Measurements from ENCODE around the gene GRIA4. TPM values are rescaled to one million over a fixed set of nuclear protein-coding genes. Genes with fewer than 3 reads are reported as not detected.

The GRIA4 gene
- total RNA-seq, 2 donors from 2014 or later: not detected

DNA sequence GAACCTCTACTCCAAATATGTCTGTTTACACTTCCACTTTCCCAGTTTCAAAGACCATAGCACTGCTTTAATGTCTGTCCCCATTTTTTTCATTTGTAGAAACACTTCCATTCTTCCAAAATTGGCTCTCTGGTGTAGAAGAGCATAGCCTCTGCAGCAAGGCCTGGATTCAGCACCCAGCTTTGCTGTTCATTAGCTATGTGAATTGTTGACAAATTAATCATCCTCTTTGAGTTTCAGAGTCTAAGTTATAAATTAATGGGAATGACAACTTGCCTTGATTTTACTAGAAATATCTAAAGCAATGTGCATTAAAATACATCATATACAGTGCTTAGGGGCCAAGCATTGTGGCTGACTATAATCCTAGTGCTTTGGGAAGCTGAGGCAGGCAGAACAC is 22.4 kb downstream of the GRIA4 start:
- intact Hi-C loops (cut with DNase I): no loop called here
- DNase-seq: no peak
- ATAC-seq: no peak

GRCh38 chr11:105635466-105635865 is 25.6 kb downstream of the GRIA4 start:
- ATAC-seq (no peak), DNase-seq (no peak)
- intact Hi-C loops (cut with DNase I): no loop called here

- intact Hi-C loops (cut with DNase I): no loop called here
- ATAC-seq: no peak
- DNase-seq: no peak
Observed at GRCh38 chr11:105636496-105636895, 26.6 kb downstream of the GRIA4 start.

GRCh38 chr11:105639527-105639926 is 29.7 kb downstream of the GRIA4 start:
- intact Hi-C loops (cut with DNase I): no loop called here
- DNase-seq: no peak
- ATAC-seq: no peak

GRCh38 chr11:105641433-105641832 is 31.6 kb downstream of the GRIA4 start:
- ATAC-seq (no peak), DNase-seq (no peak)
- intact Hi-C loops (cut with DNase I): no loop called here

- DNase-seq: no peak
- no peak for ATAC-seq
- intact Hi-C loops (cut with DNase I): no loop called here
Observed at GRCh38 chr11:105642870-105643269, 33.0 kb downstream of the GRIA4 start.

DNA sequence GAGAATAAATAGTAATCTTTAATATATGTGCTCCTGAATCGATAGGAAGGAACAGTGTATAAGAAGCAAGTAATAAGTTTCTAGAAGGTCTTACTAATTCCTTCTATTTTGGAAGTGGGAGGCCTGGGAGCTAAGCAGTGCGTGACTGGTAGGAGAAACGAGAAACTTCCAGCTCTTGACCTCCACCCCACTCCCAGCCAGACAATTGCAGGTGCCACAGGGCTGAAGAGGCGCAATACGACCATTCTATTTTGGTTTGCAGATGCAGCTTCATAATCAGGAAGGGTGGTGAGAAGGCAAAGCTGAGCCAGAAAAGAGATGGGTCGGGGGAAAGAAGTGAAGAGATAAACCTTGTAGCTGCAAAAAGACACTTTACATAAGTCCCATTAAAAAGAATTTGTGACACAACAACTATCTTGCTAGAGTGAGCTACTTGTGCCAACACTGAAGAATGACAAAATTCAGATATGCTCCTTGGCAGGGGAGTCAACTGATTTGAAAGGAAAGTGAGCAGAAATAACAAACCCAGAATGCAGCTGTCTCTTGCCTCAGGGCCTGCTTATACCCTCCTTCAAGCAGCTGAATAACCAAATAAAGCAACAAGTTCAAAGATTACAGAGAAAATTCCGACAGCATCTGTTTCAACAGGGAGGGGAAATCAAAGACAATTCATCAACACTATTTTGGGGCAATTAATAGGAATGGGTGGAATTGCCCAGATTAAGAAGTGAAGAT is 35.1 kb downstream of the GRIA4 start:
- DNase-seq: no peak
- ATAC-seq: no peak
- intact Hi-C loops (cut with DNase I): no loop called here

DNA sequence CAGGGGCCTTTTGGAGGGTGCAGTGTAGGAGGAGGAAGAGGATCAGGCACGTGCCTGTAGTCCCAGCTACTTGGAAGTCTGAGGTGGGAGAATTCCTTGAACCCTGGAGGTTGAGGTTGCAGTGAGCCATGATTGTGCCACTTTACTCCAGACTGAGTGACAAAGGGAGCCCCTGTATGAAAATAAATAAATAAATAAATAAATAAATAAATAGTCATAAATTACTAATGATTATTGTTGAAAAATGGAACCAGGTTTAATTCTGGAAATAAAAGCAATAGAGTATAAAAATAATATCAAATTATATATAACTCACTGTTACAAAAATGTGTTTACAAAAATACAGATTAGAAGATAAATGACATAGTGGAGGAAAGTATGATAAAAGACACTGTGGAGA is 37.9 kb downstream of the GRIA4 start:
- DNase-seq (no peak), ATAC-seq (no peak)
- intact Hi-C loops (cut with DNase I): no loop called here

DNA sequence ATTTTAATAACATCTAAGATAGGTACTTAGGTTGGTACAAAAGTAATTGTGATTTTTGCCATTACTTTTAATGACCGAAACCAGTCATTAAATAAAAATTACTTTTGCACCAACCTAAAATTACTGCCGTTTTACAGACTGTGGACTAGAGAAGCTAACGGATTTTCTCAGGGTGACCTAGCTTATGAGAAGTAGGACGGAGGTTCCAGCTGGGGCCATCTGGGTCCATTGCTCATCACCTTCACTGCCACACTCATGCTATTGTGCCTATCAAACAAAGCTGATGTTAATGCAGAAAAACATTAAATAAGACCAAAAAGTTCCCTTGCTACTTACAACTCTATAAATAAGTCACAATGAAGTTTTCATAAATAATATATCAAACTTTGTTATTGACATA is 38.9 kb downstream of the GRIA4 start:
- intact Hi-C loops (cut with DNase I): no loop called here
- DNase-seq: no peak
- no peak for ATAC-seq

DNA sequence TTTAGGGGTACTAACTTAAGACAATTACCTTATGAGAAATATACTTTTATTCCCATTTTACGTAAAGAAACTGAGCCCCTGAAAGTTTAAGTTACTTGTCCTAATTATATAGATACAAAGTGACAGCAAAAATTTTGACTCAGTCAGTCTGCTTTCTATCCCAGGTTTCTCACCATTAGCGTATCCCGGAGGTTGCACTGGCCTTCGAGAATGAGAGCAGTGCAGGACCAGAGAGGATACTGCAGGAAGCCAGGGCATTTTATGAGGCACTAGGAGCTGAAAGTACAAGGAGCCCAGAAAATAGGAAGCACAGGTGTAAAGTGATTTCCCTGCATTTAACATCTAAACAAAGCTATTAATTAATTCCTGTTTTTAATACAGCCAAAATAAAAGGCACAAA is 55.4 kb downstream of the GRIA4 start:
- ATAC-seq: no peak
- intact Hi-C loops (cut with DNase I): no loop called here
- DNase-seq: no peak

DNA sequence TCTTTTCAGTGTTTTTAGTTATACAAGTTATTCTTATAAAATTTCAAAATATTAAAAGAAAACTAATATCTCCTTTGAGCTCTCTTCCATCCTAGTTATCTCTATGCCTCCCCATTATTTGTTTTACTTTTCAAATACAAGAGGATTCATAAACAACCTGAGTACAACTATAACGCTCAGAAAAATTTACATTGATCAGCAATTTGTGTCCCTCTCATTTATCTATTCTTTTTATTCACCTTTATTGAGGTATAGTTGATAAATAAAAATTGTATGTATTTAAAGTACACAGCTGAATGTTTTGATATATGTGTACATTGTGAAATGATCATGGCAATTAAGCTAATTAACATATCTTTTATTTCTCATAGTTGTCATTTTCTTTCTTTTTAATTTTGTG is 57.6 kb downstream of the GRIA4 start:
- intact Hi-C loops (cut with DNase I): no loop called here
- no peak for ATAC-seq
- no peak for DNase-seq

DNA sequence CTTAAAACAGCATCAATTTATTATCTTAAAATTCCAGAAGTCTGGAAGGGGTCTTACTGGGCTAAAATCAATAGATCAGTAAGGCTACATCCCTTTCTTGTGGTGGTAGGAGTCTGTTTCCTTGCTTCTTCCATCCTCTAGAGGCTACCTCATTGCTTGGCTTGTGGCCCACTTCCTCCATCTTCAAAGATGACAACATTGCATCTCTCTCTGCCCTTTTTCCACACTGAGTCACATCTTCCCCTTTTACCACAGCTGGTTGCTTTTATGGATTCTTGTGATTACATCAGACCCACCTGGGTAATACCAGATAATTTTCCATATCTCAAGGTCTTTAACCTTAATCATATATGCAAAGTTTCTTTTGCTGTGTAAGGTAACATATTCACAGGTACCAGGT is 60.9 kb downstream of the GRIA4 start:
- ATAC-seq (no peak), DNase-seq (no peak)
- intact Hi-C loops (cut with DNase I): no loop called here

DNA sequence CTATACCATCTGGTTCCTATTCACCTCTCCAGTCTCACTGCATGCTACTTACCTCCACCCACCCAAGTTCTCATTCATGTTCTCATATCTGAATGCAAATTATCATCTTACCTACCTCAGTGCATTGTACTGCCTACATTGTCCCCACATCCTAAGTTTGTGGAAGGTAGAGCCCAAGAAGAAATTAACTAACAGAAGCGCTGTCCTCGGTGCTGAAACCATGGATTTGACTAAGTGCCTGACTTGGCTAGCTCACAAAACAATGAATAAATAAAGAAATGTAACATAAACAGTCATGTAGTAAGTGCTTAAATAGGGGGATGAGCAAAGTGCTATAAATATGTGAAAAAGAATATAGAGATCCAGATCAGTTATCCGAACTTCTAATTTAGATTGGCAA is 63.2 kb downstream of the GRIA4 start:
- ATAC-seq (no peak), DNase-seq (peak; percentile 24)
- intact Hi-C loops (cut with DNase I): no loop called here

DNA sequence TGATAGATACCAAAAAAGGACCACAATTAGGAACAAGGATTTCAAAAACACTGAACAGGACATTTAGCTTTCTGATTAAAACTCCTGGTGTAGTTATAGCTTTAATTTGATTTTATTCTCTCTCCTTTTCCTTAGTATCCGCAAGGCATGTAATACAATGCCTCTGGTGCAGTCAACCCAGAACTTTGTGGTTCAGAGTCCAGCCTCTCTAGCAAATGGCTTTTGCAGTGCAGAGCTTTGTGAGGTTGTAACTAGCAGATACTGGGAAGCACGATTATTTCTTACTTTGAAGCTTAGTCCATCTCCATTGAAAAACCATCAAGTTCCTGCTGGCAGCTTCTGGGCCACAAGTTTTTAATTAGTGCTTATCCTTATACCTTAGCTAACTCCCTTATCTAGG is 79.8 kb downstream of the GRIA4 start:
- no peak for ATAC-seq
- intact Hi-C loops (cut with DNase I): no loop called here

DNA sequence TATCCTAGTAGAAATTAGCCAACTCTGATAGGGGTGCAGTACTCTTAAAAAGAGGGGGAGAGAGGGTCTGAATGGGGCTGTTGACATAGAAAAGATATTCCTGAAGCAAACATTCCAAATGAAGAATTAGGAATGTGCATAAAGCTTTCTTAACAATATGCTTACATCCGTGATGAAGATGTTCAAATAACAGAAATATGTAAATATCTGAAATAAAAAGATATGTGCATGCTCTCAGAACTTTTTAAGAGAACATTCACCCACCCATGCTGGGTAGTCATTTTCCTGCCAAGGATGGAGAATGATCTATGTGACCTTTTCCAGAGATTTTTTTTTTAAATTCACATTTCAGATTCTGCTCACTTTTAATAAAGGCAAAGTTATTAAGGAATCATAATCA is 80.6 kb downstream of the GRIA4 start:
- intact Hi-C loops (cut with DNase I): no loop called here
- DNase-seq (no peak), ATAC-seq (no peak)

More for the DNA sequence above, 79.8 kb downstream of the GRIA4 start:
- no peak for DNase-seq

DNA sequence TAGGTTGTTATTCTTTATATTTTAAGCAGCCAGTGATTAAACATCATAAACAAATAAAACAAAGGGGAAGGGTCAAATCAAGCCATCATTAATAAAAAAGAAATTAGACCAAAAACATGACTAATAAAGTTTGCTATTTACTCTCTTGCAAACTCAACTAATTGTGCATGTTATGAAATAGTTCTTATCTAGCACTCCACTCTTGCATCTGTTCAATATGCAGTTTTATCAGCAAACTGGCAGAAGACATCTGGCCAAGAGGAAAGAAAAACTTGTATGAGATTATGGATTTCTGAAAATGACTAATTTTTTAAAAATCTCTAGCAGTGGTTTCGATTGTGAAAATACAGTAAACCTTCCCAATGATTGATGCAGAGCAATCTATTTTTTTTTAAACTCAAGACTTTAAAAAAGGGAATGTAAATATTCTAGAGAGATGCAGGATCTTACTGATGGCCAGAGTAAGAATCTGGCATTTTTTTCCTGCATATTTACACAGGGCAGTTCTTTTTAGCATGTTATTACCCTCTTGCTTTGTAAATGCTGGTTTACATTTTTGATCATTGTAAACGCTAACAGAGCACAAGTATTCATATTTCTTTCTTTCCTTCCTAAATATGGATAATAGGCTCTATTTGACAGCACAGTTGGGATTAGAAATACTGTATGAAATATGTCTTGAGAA is 83.3 kb downstream of the GRIA4 start:
- ATAC-seq: no peak
- intact Hi-C loops (cut with DNase I): no loop called here

DNA sequence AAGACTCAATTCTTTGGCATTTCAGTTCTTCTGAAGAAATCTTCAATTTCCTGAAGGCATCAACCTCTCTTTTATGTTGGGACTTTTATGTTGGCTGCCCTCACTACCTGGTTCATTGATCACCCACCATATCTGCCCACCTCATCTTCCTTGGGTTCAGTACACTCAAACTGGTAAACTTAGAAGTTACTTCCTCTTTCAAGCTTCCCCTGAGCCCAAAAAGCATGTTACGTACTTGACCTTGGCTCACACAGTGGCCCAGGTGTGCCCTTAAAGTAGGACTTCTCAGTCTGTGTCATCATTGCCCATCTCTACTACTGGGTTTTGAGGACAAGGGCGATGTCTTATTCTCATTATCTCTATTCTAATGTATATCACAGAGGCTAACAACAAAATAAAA is 86.1 kb downstream of the GRIA4 start:
- ATAC-seq: no peak
- DNase-seq: no peak
- intact Hi-C loops (cut with DNase I): no loop called here

More for the DNA sequence above, 83.3 kb downstream of the GRIA4 start:
- no peak for DNase-seq

- DNase-seq (no peak), ATAC-seq (no peak)
- intact Hi-C loops (cut with DNase I): no loop called here
Observed at GRCh38 chr11:105697291-105697690, 87.4 kb downstream of the GRIA4 start.

DNA sequence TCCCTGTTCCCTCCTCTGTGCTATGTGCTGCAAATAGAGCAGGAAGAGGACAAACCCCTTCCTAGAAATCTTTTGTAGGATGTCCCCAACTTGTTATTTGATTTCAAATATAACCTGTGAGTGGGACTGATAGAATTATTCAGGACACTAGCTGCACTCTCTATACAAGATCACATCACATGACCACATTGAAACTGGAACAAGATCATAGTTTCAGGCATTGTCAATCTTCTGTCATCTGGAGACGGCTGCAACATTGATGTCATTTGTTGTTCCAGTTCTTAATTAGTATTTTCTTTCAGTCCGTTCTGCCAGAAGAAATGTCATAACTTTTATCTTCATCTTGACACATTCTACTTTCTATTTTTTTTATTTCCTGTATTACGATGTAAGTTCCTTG is 89.3 kb downstream of the GRIA4 start:
- ATAC-seq: no peak
- DNase-seq: no peak
- intact Hi-C loops (cut with DNase I): no loop called here

GRCh38 chr11:105700271-105700670 is 90.4 kb downstream of the GRIA4 start:
- ATAC-seq (no peak), DNase-seq (no peak)
- intact Hi-C loops (cut with DNase I): no loop called here

GRCh38 chr11:105701098-105701497 is 91.2 kb downstream of the GRIA4 start:
- DNase-seq (no peak), ATAC-seq (no peak)
- intact Hi-C loops (cut with DNase I): no loop called here

Data from left cardiac atrium (tissue), 4 donors.